Measurements from ENCODE around the gene NPHP4. TPM values are rescaled to one million over a fixed set of nuclear protein-coding genes. Genes with fewer than 3 reads are reported as not detected.

The NPHP4 gene
- total and polyA plus RNA-seq, 10 of the 15 experiments (the other 5 are each of a cell fraction or from before 2014, with no cell fraction given) = 0.16 to 10.5 (median 3.1) TPM

DNA sequence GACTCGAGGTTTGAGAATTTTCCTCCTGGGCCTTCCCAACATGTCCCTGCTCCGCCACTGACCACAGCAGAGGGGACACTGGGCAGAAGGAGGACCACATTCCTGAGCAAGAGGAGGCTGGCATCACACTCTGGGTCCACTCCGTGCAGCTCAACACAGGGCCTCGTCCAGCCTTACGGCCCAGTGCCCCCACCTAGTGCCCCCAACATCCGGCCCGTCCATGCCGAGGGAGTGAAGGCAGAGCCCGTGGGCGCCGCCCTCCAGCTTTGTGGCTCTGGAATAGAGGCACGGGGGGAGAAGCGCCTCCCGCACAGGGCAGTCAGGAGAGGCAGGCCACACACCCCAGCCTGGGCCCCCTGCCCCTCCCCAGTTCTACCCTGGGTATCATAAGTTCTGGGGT, 158.3 kb downstream of the NPHP4 start:
- Histone ChIP-seq H3K36me3 (ENCODE audit: control insufficient read depth in 2 of 2, insufficient read depth in 2 of 2, low read length in 1 of 2) (no peaks in the 10 kb centered on the region), H3K4me1 (ENCODE audit: control insufficient read depth, insufficient read depth, low read length) (no peaks in the 10 kb centered on the region), H3K9me3 (replicated peaks; ENCODE audit: control insufficient read depth, insufficient read depth, low read length) (no peaks in the 10 kb centered on the region), H3K4me2 (ENCODE audit: control insufficient read depth, insufficient read depth) (no peak overlapping the region), H2AFZ (ENCODE audit: control insufficient read depth, low read depth, low read length) (no peak overlapping the region), H3K79me2 (ENCODE audit: control insufficient read depth, insufficient read depth, low read length) (no peaks in the 10 kb centered on the region), H3K9ac (ENCODE audit: control insufficient read depth, insufficient read depth, low read length) (no peak overlapping the region), H3K27ac (ENCODE audit: control insufficient read depth, insufficient read depth) (no peak overlapping the region), H4K20me1 (ENCODE audit: control insufficient read depth, insufficient read depth) (no peaks in the 10 kb centered on the region), H3K4me3 (no peak overlapping the region), H3K27me3 (replicated peaks in 1 of 2; ENCODE audit: control insufficient read depth in 2 of 2, insufficient read depth in 2 of 2, low read length in 1 of 2) (no peaks in the 10 kb centered on the region)
- ChIA-PET CTCF (no interaction called here), RAD21 (ENCODE audit: unreplicated experiment) (no interaction called here), POLR2A (no interaction called here), SMC1A (ENCODE audit: uncharacterized antibody, unreplicated experiment) (no interaction called here)
- 28% methylated on average over 14 of the region's 14 CpGs for WGBS (ENCODE audit: insufficient coverage, insufficient replicate concordance, low lambda C conversion rate, missing lambda C conversion rate)
- ATAC-seq = no peak
- TF ChIP-seq TBL1XR1 (IDR thresholded peaks at IDR 0.05; ENCODE audit: low read depth, low read length) (no peak), NR2C1 (IDR thresholded peaks at IDR 0.05) (no peak), NFXL1 (IDR thresholded peaks at IDR 0.05; ENCODE audit: borderline replicate concordance) (no peak), SUZ12 (IDR thresholded peaks at IDR 0.05; ENCODE audit: unreplicated experiment) (no peak), SRF (IDR thresholded peaks at IDR 0.05; ENCODE audit: low read depth in 2 of 2, low read length in 2 of 2) (no peak), STAT3 (IDR thresholded peaks at IDR 0.05; ENCODE audit: low read depth, low read length) (no peak), FOXM1 (IDR thresholded peaks at IDR 0.05; ENCODE audit: low read depth, low read length) (no peak), SMC3 (IDR thresholded peaks at IDR 0.05; ENCODE audit: borderline replicate concordance, low read length) (no peak), MTA2 (IDR thresholded peaks at IDR 0.05; ENCODE audit: low read depth) (no peak), GABPA (IDR thresholded peaks at IDR 0.05; ENCODE audit: low read depth) (no peak), RELA (IDR thresholded peaks at IDR 0.05; ENCODE audit: borderline replicate concordance, partially characterized antibody) (no peak), BMI1 (IDR thresholded peaks at IDR 0.05; ENCODE audit: borderline replicate concordance) (no peak), SKIL (IDR thresholded peaks at IDR 0.05; ENCODE audit: low read depth, poor library complexity, severe bottlenecking) (no peak), SREBF2 (IDR thresholded peaks at IDR 0.05; ENCODE audit: low read length) (no peak)
- TF ChIP-seq, protein P1, sequence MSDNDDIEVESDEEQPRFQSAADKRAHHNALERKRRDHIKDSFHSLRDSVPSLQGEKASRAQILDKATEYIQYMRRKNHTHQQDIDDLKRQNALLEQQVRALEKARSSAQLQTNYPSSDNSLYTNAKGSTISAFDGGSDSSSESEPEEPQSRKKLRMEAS (IDR thresholded peaks at IDR 0.05; ENCODE audit: low read depth, low read length) = no peak
- TF ChIP-seq, protein P2, sequence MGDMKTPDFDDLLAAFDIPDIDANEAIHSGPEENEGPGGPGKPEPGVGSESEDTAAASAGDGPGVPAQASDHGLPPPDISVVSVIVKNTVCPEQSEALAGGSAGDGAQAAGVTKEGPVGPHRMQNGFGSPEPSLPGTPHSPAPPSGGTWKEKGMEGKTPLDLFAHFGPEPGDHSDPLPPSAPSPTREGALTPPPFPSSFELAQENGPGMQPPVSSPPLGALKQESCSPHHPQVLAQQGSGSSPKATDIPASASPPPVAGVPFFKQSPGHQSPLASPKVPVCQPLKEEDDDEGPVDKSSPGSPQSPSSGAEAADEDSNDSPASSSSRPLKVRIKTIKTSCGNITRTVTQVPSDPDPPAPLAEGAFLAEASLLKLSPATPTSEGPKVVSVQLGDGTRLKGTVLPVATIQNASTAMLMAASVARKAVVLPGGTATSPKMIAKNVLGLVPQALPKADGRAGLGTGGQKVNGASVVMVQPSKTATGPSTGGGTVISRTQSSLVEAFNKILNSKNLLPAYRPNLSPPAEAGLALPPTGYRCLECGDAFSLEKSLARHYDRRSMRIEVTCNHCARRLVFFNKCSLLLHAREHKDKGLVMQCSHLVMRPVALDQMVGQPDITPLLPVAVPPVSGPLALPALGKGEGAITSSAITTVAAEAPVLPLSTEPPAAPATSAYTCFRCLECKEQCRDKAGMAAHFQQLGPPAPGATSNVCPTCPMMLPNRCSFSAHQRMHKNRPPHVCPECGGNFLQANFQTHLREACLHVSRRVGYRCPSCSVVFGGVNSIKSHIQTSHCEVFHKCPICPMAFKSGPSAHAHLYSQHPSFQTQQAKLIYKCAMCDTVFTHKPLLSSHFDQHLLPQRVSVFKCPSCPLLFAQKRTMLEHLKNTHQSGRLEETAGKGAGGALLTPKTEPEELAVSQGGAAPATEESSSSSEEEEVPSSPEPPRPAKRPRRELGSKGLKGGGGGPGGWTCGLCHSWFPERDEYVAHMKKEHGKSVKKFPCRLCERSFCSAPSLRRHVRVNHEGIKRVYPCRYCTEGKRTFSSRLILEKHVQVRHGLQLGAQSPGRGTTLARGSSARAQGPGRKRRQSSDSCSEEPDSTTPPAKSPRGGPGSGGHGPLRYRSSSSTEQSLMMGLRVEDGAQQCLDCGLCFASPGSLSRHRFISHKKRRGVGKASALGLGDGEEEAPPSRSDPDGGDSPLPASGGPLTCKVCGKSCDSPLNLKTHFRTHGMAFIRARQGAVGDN (IDR thresholded peaks at IDR 0.05) = no peak
- TF ChIP-seq, protein P3, sequence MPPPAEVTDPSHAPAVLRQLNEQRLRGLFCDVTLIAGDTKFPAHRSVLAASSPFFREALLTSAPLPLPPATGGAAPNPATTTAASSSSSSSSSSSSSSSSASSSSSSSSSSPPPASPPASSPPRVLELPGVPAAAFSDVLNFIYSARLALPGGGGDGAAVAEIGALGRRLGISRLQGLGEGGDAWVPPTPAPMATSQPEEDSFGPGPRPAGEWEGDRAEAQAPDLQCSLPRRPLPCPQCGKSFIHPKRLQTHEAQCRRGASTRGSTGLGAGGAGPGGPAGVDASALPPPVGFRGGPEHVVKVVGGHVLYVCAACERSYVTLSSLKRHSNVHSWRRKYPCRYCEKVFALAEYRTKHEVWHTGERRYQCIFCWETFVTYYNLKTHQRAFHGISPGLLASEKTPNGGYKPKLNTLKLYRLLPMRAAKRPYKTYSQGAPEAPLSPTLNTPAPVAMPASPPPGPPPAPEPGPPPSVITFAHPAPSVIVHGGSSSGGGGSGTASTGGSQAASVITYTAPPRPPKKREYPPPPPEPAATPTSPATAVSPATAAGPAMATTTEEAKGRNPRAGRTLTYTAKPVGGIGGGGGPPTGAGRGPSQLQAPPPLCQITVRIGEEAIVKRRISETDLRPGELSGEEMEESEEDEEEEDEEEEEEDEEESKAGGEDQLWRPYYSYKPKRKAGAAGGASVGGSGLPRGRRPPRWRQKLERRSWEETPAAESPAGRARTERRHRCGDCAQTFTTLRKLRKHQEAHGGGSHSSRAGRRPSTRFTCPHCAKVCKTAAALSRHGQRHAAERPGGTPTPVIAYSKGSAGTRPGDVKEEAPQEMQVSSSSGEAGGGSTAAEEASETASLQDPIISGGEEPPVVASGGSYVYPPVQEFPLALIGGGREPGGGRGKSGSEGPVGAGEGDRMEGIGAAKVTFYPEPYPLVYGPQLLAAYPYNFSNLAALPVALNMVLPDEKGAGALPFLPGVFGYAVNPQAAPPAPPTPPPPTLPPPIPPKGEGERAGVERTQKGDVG (CRISPR knock-in tag; IDR thresholded peaks at IDR 0.05) = no peak
- DNase-seq (ENCODE audit: low read depth, low spot score) = no peak
- intact Hi-C loops (cut with micrococcal nuclease; ENCODE audit: unreplicated experiment) = no loop called here
- FAIRE-seq = no peak
- in situ Hi-C loops (cut with MboI) = no loop called here
- BruUV-seq (replicated peaks) = no TSS peak

Measured in GM12878 (cell line).